ENCODE measurements around the gene SNHG17.
"Not testable (repeated sequence)": the region's sequence is repeated elsewhere in the genome, so short reads cannot be mapped to it uniquely, and the experiment has no call there.

Gene SNHG17

DNA sequence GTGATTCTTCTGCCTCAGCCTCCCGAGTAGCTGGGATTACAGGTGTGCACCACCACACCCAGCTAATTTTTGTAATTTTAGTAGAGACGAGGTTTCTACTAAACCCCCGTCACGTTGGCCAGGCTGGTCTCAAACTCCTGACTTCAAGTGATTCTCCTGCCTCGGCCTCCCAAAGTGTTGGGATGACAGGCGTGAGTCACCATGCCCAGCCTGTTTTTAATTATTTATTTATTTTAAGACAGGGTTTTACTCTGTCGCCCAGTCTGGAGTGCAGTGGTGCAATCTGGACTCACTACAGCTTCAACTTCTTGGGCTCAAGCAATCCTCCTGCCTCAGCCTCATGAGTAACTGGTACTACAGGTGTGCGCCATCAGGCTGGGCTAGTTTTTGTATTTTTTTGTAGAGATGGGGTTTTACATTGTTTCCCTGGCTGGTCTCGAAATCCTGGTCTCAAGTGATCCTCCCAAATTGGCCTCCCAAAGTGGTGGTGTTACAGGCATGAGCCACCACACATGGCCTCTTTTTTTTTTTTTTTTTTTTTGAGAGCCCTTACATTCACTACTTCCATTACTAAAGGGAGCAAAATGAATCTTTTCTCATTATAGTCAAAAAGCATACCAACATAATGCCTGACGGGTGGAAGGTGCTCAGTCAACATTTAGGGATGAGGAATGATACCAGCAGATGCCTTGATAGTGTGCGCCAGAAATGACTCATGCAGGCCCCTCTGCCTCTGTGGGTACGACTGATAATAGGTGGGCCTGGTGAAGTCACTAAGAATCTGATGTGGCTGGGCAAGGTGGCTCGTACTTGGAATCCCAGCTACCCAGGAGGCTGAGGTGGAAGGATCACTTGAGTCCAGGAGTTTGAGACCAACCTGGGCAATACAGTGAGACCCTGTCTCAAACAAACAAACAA is 19.7 kb upstream of the SNHG17 start:
- no peaks in the 10 kb centered on the region for H3K27me3 Mint-ChIP-seq
- no peak overlapping the region for H3K27ac Mint-ChIP-seq
- H3K9me3 Mint-ChIP-seq = no peaks in the 10 kb centered on the region
- no peak overlapping the region for H3K4me3 Mint-ChIP-seq
- no peak for DNase-seq
- H3K4me1 Mint-ChIP-seq = peaks cover 11 to 18% of the 10 kb centered on the region in 2 donors
- peaks cover 22 to 29% of the 10 kb centered on the region in 2 donors for H3K36me3 Mint-ChIP-seq
- ATAC-seq (replicated peaks) = no peak

DNA sequence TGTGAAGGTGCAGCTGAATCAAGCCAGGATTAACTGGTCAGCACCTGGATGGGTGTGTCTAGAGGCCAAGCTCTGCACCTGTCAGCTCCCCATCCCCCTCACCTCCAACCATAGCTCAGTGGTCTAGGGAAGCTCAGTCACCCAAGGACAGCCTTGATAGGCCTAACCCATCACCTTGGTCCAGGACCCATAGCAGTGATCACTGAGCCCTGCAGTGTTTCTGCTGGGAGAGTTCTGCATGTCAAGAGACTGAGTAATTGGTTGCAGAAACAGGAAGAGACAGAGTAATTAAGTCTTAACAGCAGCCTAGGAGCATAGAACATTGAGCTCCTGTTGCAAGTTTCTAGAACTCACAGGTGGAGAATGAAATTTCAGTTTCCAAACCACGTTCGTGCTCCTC is 18.8 kb upstream of the SNHG17 start:
- peaks cover 29 to 38% of the 10 kb centered on the region in 2 donors for H3K36me3 Mint-ChIP-seq
- peaks cover 18 to 19% of the 10 kb centered on the region in 2 donors for H3K4me1 Mint-ChIP-seq
- no peak for DNase-seq
- H3K27me3 Mint-ChIP-seq = no peaks in the 10 kb centered on the region
- no peak overlapping the region for H3K4me3 Mint-ChIP-seq
- no peaks in the 10 kb centered on the region for H3K9me3 Mint-ChIP-seq
- H3K27ac Mint-ChIP-seq = no peak overlapping the region
- ATAC-seq (replicated peaks) = peak; percentile 38 to 45

DNA sequence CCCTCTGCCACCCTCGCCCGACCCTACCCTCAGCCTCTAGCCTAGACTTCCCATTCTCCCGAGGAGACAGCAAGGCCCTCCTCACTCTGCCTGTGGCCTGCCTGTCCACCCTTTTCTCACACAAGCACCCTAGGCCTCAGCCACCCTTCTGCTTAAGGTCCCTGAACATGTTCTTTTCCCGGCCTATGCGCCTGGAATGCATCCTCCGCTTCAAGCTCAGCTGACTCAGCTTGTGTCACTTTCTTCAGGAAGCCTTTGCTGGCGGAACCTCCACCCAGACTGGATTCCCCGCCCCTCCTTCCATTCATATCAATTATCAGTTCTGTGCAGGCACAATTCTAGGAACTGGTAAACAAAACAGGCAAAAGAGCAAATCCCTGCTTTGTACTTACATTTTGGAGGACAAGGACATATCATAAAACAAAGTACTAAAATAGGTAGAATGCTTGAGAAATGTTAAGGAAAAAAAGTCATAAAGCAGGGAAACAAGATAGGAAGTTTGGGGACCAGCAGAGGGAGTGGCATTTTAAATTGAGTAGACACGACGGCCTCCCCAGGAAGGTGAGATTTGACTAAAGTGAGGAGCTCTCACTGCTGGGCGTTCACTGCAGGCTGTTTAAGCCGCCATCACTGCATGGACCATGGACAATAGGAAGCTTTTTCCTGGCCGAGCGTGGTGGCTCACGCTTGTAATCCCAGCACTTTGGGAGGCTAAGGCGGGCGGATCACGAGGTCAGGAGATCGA is 17.9 kb upstream of the SNHG17 start:
- H3K9me3 Mint-ChIP-seq = no peaks in the 10 kb centered on the region
- no peak overlapping the region for H3K27ac Mint-ChIP-seq
- H3K27me3 Mint-ChIP-seq = no peaks in the 10 kb centered on the region
- ATAC-seq (replicated peaks) (no peak), DNase-seq (no peak)
- peaks cover 25 to 27% of the 10 kb centered on the region in 2 donors for H3K4me1 Mint-ChIP-seq
- no peak overlapping the region for H3K4me3 Mint-ChIP-seq
- H3K36me3 Mint-ChIP-seq = peaks cover 34 to 44% of the 10 kb centered on the region in 2 donors

DNA sequence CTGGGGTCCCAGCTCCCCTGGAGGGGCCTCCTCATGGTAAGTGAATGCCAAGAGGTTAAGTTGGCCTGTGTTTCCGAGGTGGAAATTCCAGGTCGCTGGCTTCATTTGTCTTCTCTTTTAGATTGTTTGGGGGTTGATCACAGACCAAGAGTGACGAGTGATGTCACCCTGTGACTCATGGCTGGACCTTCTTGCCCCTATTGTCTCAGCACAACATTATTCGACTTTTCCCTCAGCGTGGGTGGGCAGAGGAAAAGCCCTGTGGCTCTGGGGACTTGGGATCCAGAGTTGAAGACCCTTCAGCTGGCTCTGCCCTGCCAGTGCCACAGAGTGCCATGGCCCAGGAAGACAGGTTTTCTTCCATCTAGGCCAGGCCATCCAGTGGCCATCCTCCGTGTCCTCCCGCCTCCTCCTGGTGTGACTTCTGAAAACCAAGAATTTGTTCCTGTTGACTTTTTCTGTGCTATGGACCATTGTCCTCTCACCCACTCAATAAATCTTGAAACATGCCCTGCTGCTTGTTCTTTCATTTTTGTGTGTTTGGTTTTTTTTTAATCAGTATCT is 15.4 kb upstream of the SNHG17 start:
- H3K4me1 Mint-ChIP-seq = peaks cover 41 to 42% of the 10 kb centered on the region in 2 donors
- no peak for ATAC-seq (replicated peaks)
- H3K36me3 Mint-ChIP-seq = peaks cover 34 to 47% of the 10 kb centered on the region in 2 donors
- no peaks in the 10 kb centered on the region for H3K9me3 Mint-ChIP-seq
- no peak overlapping the region for H3K4me3 Mint-ChIP-seq
- H3K27me3 Mint-ChIP-seq = no peaks in the 10 kb centered on the region
- no peak for DNase-seq
- no peak overlapping the region for H3K27ac Mint-ChIP-seq

DNA sequence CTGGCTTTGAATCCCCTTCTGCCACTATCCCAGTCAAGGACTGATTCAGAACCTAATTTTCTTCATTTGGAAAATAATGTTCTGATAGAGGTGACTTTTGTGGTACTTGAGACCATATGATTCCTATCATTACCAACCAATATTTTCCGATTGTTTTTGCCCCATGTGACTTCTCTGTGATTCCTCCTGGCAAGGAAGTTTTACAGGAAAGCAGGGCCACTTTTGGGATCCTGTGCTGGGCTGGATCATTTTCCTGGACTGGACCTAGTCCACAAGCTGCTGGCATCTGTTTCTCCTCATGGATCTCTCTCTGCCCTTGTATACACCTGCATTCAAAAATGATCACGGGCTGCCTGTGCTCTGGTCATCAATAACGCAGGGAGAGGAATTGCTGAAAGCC is 13.9 kb upstream of the SNHG17 start:
- Mint-ChIP-seq H3K4me3 (no peak overlapping the region), H3K9me3 (no peaks in the 10 kb centered on the region), H3K4me1 (peaks cover 39 to 44% of the 10 kb centered on the region in 2 donors), H3K27me3 (no peaks in the 10 kb centered on the region), H3K36me3 (peaks cover 34 to 47% of the 10 kb centered on the region in 2 donors), H3K27ac (peak overlapping the region; percentile 20)
- no peak for DNase-seq
- no peak for ATAC-seq (replicated peaks)

DNA sequence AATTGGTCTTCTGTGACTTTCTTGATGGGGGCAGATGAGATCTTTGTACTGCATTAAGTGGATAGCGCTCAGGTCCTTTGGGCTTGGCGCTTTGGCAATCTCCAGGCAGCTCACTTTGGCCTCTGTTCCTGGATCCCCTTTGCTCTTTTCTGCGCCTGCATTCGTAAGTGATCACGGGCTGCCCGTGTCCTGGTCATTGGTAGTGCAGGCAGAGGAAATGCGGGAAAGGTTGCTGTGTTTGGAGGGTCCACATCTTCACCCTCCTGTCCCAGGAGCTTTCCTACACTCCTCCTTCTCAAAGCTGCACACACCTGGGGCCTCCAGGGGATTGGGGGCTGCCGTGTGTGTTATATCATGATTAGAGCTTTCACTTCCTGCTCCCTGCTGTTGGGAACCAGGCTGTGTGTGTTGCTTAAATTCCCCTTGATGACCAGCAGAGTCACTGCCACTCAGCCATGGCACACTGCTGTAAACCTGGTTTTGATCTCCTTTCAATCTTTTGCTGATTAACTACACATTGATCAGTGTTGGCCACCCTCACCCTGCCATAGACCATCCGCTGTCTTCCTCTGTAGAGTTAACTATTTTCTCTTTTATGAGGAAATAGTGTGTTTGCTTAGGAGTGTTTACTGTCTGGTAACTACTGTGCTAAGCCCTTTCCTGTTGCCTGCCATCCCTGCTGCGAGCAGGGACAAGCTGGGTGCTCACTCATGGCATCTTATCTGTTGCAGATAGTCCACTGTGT is 13.0 kb upstream of the SNHG17 start:
- H3K4me1 Mint-ChIP-seq = peaks cover 31 to 39% of the 10 kb centered on the region in 2 donors
- H3K36me3 Mint-ChIP-seq = peaks cover 34 to 44% of the 10 kb centered on the region in 2 donors
- ATAC-seq (replicated peaks) (peak; percentile 79 to 85), DNase-seq (peak; percentile 60)
- H3K9me3 Mint-ChIP-seq = no peaks in the 10 kb centered on the region
- peak overlapping the region; percentile 94 for H3K27ac Mint-ChIP-seq
- peak overlapping the region; percentile 86 to 90 for H3K4me3 Mint-ChIP-seq
- H3K27me3 Mint-ChIP-seq = no peaks in the 10 kb centered on the region

DNA sequence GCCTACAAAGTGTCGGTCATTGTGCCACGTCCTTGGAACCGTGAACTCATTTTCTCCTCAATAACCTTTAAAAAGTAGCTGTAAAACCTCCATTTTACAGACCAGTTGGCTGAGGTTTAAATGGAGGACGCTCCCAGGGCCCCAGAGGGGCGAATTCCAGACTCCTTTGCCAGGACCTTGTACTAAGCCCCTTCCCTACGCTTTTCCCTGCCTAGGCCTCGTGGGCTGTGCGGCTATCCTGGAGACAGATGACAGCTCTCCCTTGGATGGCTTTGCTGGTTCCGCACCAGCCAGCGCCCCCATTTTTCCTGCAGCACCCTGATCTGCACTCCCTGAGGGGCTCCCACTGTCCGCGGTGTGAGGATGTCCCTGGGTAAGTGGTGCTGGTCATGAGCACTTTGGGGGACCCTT is 12.1 kb upstream of the SNHG17 start:
- H3K27ac Mint-ChIP-seq = peak overlapping the region; percentile 94
- peaks cover 6 to 8% of the 10 kb centered on the region in 2 donors for H3K27me3 Mint-ChIP-seq
- peaks cover 30 to 39% of the 10 kb centered on the region in 2 donors for H3K36me3 Mint-ChIP-seq
- H3K4me3 Mint-ChIP-seq = peak overlapping the region; percentile 86 to 90
- no peaks in the 10 kb centered on the region for H3K9me3 Mint-ChIP-seq
- H3K4me1 Mint-ChIP-seq = peaks cover 31 to 41% of the 10 kb centered on the region in 2 donors
- ATAC-seq (replicated peaks) (no peak), DNase-seq (no peak)

DNA sequence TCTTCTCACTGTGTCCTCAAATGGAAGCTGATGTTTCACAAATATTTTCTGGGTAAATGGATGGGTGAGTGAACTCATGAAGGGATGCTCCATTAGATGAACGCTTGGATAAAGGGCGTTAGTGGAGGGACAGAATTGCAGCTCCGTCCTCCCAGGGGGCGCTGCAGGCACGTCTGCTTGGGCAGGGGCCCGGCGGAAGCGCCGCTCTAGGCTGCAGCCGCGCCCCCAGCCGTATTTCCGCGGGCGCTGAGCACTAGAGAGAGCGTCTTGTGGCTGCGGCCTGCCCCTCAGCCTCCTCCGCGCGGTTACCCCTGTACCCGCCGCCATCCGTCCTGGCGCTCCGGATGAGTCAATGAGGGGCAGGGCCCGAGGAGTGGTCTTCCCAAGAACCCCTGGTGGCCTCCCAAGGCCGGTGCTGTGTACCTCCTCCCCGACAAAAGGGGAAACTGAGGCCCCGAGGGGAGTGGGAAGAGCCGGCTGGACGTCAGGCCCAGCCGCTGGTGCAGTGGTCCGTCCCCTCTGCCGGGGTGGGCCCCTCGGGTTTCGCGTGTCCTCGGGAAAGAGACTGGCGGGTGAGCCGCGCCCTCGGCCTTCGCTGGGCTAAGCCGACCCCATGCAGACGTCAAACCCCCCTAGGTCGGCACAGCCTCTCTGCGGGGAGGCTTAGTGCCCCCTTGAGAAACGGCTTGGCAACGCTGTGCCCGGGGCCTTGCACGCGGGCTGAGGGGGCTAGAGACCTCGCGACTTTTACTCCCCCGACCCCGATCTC is 11.5 kb upstream of the SNHG17 start:
- Mint-ChIP-seq H3K27ac (peak overlapping the region; percentile 94), H3K27me3 (peaks cover 12 to 14% of the 10 kb centered on the region in 2 donors), H3K36me3 (peaks cover 30 to 35% of the 10 kb centered on the region in 2 donors), H3K9me3 (no peaks in the 10 kb centered on the region), H3K4me1 (peaks cover 31 to 43% of the 10 kb centered on the region in 2 donors), H3K4me3 (peak overlapping the region; percentile 86 to 90)
- DNase-seq = peak; percentile 88
- peak; percentile 95 to 97 for ATAC-seq (replicated peaks)

DNA sequence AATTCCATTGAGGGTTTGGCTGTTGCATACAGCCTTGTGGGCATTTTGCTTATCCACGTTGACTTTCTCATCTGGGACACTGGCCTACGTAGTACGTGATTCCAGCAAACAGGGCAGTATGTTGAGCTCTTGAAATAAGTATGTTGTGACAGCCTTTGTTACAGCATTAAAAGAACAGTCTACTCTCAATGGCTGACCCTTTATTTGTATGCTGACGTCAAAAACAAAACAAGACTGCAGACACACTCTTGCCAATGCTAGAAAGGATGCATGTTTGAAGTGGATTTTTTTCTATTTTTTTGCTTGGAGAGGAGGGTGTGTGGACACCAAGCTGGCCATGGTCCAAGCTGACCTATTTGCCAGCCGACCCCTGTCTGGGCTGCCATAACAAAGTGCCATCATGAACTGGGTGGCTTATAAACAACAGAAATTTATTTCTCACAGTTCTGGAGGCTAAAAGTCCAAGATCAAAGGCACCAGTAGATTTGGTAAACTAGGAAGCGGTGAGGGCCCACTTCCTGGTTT is 10.8 kb upstream of the SNHG17 start:
- ATAC-seq (replicated peaks) = no peak
- Mint-ChIP-seq H3K9me3 (no peaks in the 10 kb centered on the region), H3K27me3 (peaks cover 14 to 16% of the 10 kb centered on the region in 2 donors), H3K4me3 (peak overlapping the region; percentile 86 to 90), H3K4me1 (peaks cover 30 to 40% of the 10 kb centered on the region in 2 donors), H3K36me3 (peaks cover 23 to 29% of the 10 kb centered on the region in 2 donors), H3K27ac (peak overlapping the region; percentile 94)
- no peak for DNase-seq

DNA sequence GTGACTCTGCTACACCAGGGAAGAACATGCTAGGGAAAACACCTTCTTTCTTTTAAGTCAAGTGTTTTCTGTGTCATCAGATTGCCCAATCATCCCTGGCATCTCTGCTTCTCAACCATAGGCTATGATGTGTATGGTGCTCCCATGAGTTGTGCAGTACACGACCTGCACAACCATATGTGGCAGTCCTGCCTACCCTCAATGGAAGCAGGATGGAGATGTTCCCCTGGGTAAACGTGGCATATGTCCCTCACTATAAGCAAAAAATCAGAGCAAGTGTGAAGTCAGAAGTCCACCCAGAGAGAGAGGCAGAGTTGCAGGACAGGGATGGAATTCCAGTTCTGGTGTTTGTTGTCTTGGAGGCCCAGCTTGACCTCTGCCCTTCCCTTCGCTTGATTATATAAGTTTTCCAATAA is 10.3 kb upstream of the SNHG17 start:
- H3K27ac Mint-ChIP-seq = no peak overlapping the region
- ATAC-seq (replicated peaks) (no peak), DNase-seq (no peak)
- H3K27me3 Mint-ChIP-seq = peaks cover 14 to 16% of the 10 kb centered on the region in 2 donors
- H3K4me3 Mint-ChIP-seq = no peak overlapping the region
- H3K9me3 Mint-ChIP-seq = no peaks in the 10 kb centered on the region
- peaks cover 17 to 23% of the 10 kb centered on the region in 2 donors for H3K36me3 Mint-ChIP-seq
- peaks cover 25 to 37% of the 10 kb centered on the region in 2 donors for H3K4me1 Mint-ChIP-seq

DNA sequence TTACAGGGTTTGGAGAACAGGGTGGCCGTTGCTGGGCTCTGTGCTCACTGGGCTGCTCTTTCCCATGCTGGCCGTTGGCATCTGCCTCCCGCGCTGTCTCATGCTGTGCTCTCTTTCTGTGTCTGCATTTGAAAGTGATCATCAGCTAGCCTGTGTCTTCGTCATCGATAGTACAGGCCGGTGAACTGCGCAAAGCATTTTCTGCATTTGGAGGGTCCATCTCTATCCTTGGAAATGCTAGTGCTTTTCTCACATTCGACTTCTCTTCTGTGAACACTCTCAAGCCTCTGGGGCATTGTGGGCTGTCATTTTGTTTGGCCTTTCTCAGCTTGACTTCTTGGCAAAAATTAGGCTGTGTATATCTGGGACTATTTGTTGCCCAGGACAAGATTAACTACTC is 6.8 kb upstream of the SNHG17 start:
- peaks cover 7 to 12% of the 10 kb centered on the region in 2 donors for H3K4me1 Mint-ChIP-seq
- H3K27me3 Mint-ChIP-seq = peaks cover 14 to 29% of the 10 kb centered on the region in 2 donors
- H3K27ac Mint-ChIP-seq = peak overlapping the region; percentile 56
- H3K9me3 Mint-ChIP-seq = no peaks in the 10 kb centered on the region
- no peak for ATAC-seq (replicated peaks)
- H3K4me3 Mint-ChIP-seq = no peak overlapping the region
- H3K36me3 Mint-ChIP-seq = no peaks in the 10 kb centered on the region
- no peak for DNase-seq

DNA sequence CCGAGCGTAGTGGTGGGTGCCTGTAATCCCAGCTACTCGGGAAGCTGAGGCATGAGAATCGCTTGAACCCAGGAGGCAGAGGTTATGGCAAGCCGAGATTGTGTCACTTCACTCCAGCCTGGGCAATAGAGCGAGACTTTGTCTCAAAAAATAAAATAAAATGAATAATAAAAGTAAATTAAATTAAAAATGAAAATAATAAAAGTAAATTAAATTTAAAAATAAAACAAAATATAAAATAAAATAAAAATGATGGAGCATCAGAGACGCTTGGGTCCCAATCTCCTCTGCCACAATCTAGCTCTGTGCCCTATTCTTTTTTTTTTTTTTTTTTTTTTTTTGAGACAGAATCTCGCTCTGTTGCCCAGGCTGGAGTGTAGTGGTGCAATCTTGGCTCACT is 6.0 kb upstream of the SNHG17 start:
- not testable (repeated sequence) for H3K4me3 Mint-ChIP-seq; H3K9me3 Mint-ChIP-seq; ATAC-seq (replicated peaks); H3K4me1 Mint-ChIP-seq; H3K27ac Mint-ChIP-seq; H3K36me3 Mint-ChIP-seq; DNase-seq
- H3K27me3 Mint-ChIP-seq = peaks cover 14 to 29% of the 10 kb centered on the region in 2 donors

DNA sequence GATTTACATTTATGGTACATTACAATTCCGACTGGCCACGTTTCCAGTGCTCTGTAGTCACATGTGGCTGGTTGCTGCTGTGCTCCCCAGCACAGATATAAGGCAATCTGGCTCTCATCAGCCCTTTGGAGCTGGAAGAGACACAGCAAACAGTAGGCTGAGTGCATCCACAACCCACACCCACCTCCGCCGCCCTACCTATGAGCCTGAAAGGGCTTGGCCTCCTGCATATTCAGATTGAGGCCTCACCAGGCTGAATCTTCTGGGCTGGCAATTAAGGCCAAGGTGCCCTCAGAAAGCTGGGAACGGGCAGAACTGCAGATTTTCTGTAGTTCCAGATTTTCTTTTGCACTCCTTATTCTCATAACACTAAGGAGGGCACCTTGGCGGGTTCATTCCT is 2.7 kb upstream of the SNHG17 start:
- Mint-ChIP-seq H3K27me3 (peaks cover 13 to 26% of the 10 kb centered on the region in 2 donors), H3K27ac (no peak overlapping the region), H3K4me3 (no peak overlapping the region), H3K9me3 (no peaks in the 10 kb centered on the region), H3K4me1 (peaks cover 13 to 14% of the 10 kb centered on the region in 2 donors), H3K36me3 (peaks cover 17 to 23% of the 10 kb centered on the region in 2 donors)
- ATAC-seq (replicated peaks) (no peak), DNase-seq (no peak)

Data from stimulated activated naive B cell treated with anti-CD40 and anti-IgM and Interleukin-4, amounts not matched to agents 10 μg/mL and 1 μg/mL and 100 μg/mL, for 72 hours (primary cell).